ENCODE data around the gene FGFR1OP2. TPM values are rescaled to one million over a fixed set of nuclear protein-coding genes. Genes with fewer than 3 reads are reported as not detected.

The FGFR1OP2 gene
- total RNA-seq, 1 experiment from 2014 or later, result 45.7 TPM

DNA sequence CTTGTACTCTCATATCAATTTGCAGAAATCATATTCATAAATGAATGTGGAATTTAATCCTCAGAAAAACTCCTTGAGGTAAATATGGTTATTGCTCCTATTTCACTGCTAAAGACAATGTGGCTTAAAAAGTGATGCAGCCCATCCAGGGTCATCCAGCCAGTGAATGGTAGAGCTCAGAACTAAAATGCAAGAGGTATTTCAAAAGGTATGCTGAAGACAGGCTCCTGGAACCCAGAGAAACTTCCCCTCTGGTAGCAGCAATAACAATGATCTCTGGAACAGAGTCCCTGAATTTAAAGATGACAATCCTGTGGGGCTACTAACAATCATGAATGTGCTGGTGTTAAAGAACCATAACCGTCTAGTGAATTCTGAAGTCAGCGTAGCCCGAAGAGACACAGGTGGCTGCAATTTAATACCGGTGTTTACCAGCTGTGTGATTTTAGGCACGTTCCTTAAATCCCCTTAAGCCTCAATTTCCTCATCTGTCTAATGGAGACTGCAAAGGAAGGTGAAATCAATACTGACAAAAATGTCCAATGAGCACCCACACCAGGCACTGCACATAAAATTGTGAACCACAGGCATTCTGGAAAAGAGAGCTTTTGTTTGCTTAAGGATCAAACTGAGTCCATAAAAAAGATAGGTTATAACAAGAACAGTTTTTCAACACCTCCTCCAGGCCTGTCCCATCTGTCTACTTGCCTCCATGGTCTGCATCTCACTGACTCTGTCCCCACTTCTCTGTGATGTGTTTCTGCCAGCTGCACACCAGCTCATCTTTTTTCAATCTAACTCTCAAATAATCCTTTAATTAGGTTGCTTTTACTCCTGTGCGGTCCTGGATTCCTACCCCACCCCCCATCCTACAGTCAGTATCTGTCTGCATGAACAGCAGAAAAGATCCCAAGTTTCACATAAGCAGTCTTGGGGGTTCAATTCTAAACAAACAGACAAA, 65.4 kb downstream of the FGFR1OP2 start:
- H3F3A ChIP-seq (ENCODE audit: insufficient read depth, low read depth), result no peaks in the 10 kb centered on the region
- no peak overlapping the region for H3K4me2 ChIP-seq
- no peaks in the 10 kb centered on the region for H3K9me2 ChIP-seq (ENCODE audit: insufficient read depth)
- no peak overlapping the region for H3K4me3 ChIP-seq
- H4K20me1 ChIP-seq (ENCODE audit: insufficient read depth), result no peaks in the 10 kb centered on the region
- H3K9me3 ChIP-seq (ENCODE audit: insufficient read depth, low read depth), result no peaks in the 10 kb centered on the region
- no peak overlapping the region for H3K27ac ChIP-seq
- ChIA-PET CTCF (interaction anchor here (0.6 kb wide), 1 partner anchor 12 kb away, joined by 4 read pairs; no protein-coding TSS in a partner anchor), POLR2A (ENCODE audit: unreplicated experiment) (interaction anchor here (0.6 kb wide), 1 partner anchor 45 kb away, joined by 3 read pairs; no protein-coding TSS in a partner anchor)
- DNase-seq, result no peak
- intact Hi-C loops (cut with micrococcal nuclease; ENCODE audit: unreplicated experiment), result no loop called here
- TF ChIP-seq CTCF (conservative IDR thresholded peaks at IDR 0.05) (no peak), EZH2 (IDR thresholded peaks at IDR 0.05; ENCODE audit: low read depth) (no peak)
- no peaks in the 10 kb centered on the region for H3K36me3 ChIP-seq (ENCODE audit: low read depth)
- H3K4me1 ChIP-seq (replicated peaks; ENCODE audit: insufficient read depth), result no peaks in the 10 kb centered on the region
- no peak overlapping the region for H2AFZ ChIP-seq
- no TSS peak for BruUV-seq (replicated peaks)
- H3K27me3 ChIP-seq (ENCODE audit: insufficient read depth, low read depth), result no peaks in the 10 kb centered on the region
- peaks cover 8% of the 10 kb centered on the region for H3K79me2 ChIP-seq (ENCODE audit: low read depth)

- Histone ChIP-seq H3K9me2 (ENCODE audit: insufficient read depth) (no peaks in the 10 kb centered on the region), H3K27me3 (ENCODE audit: insufficient read depth, low read depth) (no peaks in the 10 kb centered on the region), H3K4me2 (no peak overlapping the region), H3K36me3 (ENCODE audit: low read depth) (no peaks in the 10 kb centered on the region), H3K9me3 (ENCODE audit: insufficient read depth, low read depth) (no peaks in the 10 kb centered on the region), H3K27ac (no peak overlapping the region), H3F3A (ENCODE audit: insufficient read depth, low read depth) (no peaks in the 10 kb centered on the region), H3K4me3 (no peak overlapping the region), H4K20me1 (ENCODE audit: insufficient read depth) (no peaks in the 10 kb centered on the region), H2AFZ (no peak overlapping the region), H3K79me2 (ENCODE audit: low read depth) (peaks cover 8% of the 10 kb centered on the region), H3K4me1 (replicated peaks; ENCODE audit: insufficient read depth) (peaks cover 5% of the 10 kb centered on the region; the same call in 1 of the 2 replicates)
- no peak for DNase-seq
- TF ChIP-seq EZH2 (IDR thresholded peaks at IDR 0.05; ENCODE audit: low read depth), result no peak
- TF ChIP-seq CTCF (conservative IDR thresholded peaks at IDR 0.05), result no peak
- ChIA-PET POLR2A (ENCODE audit: unreplicated experiment) (no interaction called here), CTCF (interaction anchor here (0.6 kb wide), 2 partner anchors 41 to 87 kb away, joined by 3 to 4 read pairs; no protein-coding TSS in a partner anchor)
- no TSS peak for BruUV-seq (replicated peaks)
- intact Hi-C loops (cut with micrococcal nuclease; ENCODE audit: unreplicated experiment), result no loop called here
Measured at GRCh38 chr12:27005495-27005894, 67.2 kb downstream of the FGFR1OP2 start.

DNA sequence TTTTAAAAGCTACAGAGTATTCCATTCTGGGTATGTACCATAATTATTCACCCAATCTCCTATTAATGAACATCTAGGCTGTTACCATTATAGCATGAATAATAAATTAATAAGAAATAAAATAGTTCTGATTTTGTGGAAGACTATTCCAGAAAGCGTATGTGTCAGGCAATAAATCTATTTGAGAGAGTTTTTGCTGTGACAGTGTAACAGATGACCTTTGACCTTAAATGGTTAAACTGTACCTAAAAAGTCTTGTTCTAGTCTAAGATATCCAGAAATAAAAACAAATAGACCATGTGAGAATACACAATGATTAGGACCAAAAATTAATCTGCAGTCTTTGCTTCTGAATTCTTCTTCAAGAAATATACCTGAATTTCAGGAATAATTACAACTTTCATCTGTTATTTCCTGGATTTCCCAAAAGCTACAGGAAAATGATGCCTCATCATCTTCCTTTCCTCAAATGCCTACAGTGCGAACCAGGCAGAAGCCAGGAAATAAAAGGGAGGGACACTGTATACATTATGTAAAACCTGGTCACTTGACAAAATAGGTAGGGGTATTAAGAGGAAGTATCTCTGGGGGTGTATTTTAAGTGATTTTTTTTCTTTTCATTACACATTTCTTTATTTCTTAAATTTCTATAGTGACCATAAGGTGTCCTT, 68.7 kb downstream of the FGFR1OP2 start:
- Histone ChIP-seq H3K4me3 (no peak overlapping the region), H3K27me3 (ENCODE audit: insufficient read depth, low read depth) (no peaks in the 10 kb centered on the region), H3F3A (ENCODE audit: insufficient read depth, low read depth) (no peaks in the 10 kb centered on the region), H3K9me3 (ENCODE audit: insufficient read depth, low read depth) (no peaks in the 10 kb centered on the region), H3K27ac (no peak overlapping the region), H3K9me2 (ENCODE audit: insufficient read depth) (no peaks in the 10 kb centered on the region), H3K79me2 (ENCODE audit: low read depth) (peaks cover 8% of the 10 kb centered on the region), H3K36me3 (ENCODE audit: low read depth) (no peaks in the 10 kb centered on the region), H3K4me1 (replicated peaks; ENCODE audit: insufficient read depth) (peaks cover 5% of the 10 kb centered on the region; the same call in 1 of the 2 replicates), H4K20me1 (ENCODE audit: insufficient read depth) (no peaks in the 10 kb centered on the region), H3K4me2 (no peak overlapping the region), H2AFZ (no peak overlapping the region)
- ChIA-PET CTCF (no interaction called here), POLR2A (ENCODE audit: unreplicated experiment) (no interaction called here)
- TF ChIP-seq CTCF (conservative IDR thresholded peaks at IDR 0.05) (no peak), EZH2 (IDR thresholded peaks at IDR 0.05; ENCODE audit: low read depth) (no peak)
- no peak for DNase-seq
- intact Hi-C loops (cut with micrococcal nuclease; ENCODE audit: unreplicated experiment), result no loop called here
- no TSS peak for BruUV-seq (replicated peaks)

All from PC-9 (cell line).